SW 1271 (cell line): ENCODE measurements around the gene ECT2.
A peak's percentile ranks its signal among the peaks of the same experiment; 100 is the strongest.
"Not testable (repeated sequence)": the region's sequence is repeated elsewhere in the genome, so short reads cannot be mapped to it uniquely, and the experiment has no call there.

Experiments
- DNase-seq, 2 experiments: peaks; one replicate each; lab custom pipeline; 2025; lab: John Stamatoyannopoulos, UW

Gene ECT2

DNA sequence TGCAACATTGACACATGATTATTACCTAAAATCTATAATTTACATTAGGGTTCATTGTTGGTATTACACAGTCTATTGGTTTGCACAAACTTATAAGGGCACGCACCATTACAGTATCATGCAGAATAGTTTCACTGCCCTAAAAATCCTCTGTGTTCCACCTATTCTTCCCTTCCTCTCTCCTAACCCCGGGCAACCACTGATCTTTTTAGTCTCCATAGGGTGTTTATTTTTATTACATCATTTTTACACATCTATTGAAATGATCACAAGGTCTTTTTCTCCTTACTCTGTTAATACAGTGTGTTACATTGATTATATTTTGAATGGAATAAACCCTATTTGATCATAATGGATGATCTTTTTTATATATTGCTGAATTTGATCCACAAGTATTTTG is 15.5 kb upstream of the ECT2 start:
- no peak for DNase-seq

DNA sequence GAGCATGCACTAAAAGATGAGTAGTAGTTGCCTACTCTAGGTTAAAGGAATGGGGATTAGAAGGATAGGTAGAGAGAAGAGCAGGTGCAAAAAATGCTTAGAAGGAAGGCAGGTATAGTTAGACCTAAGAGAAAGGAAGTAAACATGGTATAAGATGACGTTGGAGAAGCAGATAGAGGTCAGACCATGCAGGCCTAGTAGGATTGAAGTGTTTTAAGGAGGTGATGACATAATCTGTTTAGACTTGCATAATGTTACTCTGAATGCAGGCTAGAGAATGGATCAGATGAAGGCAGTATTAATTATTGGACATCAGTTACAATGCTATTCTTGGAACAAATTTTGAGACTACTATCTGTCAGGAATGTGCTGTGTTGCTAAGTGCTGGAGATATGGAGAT is 11.1 kb upstream of the ECT2 start:
- no peak for DNase-seq

DNA sequence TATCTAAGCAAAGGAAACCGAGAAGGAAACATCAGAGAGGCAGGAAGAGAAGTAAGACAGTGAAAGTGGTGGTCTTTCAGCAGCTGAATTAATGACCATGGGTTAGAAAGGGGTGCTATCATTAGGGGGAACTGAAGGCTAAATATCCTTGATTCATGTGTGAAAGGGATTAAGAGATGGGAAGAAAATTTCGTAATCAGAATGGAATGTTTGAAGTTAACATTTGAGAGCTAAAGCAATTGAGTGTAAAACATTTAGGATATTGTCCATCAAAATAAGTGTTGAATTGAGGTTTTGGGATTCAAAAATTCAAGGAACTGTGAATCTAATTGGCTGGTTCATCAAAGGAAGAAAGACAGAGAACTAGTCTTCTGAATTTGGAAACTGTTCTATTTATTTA is 4.1 kb upstream of the ECT2 start:
- DNase-seq = no peak

DNA sequence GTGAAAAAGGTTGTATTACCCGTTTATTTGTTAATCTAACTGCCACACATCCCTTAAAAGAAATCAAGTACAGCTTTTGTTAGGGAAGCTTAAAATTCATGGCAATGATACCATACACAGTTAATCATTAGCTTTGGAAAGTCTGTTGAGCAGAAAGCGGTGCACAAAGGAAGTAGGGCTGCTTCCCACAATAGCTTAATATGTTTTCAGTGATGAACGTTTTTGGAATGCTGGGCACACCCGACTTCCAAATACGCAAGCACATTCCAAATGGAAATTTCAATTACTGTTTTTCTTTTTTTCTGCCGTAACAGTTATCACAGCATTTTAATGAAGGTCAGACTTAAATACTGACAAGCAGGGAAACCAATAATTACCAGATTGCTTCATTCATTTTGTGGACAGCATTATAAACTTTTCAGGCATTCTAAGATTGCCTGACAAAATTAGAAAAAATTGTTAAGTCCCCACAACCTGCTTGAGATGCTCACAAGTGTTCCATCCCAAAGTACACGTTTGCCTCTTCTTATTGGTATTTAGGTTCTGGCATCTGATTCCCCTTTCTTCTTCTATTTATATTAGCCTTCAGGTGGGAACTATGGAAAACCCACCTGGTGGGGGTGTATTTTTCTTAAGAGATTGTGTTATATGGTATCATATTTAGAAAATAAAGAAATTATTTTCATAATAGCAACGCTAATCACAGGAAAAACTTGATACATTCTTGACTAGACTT is 1.1 kb upstream of the ECT2 start:
- peak; percentile 76 to 96 for DNase-seq

DNA sequence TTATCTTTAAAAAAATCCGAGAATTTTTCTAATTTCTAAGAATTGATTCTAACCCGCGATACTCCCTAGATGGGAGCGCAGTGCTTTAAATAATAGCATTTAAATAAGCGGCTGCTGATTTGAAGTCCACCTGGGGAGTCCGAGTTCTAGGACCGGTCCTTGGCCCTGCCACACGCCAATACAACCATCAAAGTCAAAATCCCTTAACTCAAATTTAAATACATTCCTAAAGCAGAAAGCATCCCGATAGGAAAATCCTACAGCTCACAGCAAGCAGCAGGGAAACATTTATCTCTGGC is 508 bp upstream of the ECT2 start:
- no peak for DNase-seq

DNA sequence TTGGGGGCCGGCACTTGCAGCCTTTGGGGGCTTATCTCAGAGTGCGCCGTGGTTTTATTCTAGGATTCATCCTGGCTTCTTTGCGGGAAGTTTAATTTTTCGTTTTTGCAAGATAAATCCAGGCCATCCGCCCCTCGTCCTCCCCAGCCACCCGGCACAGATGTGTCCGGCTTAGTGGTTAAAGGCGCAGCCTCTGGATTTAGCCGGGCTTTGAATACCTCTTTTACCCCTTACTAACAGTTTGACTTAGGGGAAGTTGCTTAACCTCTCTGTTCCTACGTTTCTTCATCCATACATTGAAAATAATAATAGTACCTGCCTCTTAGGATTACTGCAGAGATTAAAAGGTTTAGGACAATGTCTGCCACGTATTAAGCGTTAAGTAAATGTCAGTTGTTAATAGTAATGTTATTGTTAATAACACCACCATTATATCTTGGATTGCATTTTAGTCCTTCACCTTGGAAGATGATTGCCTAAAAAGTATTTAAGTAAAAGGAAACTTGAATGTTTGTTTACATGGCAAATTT is 714 bp downstream of the ECT2 start:
- DNase-seq = peak in 1 of 2 experiments; percentile 38

DNA sequence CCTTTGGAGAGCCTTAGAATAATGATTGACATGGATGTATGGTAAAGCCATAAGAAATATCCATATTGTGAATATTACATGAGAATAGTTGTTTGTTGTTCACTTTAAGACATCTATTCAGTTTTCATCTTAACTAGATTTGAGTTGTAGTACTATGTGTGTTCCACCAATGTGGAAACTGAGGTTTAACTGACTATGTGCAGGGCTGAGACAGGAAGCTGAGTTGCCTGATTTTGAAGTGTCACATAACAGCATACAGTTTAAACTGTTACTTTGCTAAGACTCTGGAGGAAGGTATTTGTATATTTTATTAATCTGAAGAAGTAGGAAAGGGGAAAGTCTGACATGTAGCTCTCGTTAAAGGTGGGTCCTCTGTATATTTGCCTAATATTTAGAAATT is 2.1 kb downstream of the ECT2 start:
- no peak for DNase-seq

DNA sequence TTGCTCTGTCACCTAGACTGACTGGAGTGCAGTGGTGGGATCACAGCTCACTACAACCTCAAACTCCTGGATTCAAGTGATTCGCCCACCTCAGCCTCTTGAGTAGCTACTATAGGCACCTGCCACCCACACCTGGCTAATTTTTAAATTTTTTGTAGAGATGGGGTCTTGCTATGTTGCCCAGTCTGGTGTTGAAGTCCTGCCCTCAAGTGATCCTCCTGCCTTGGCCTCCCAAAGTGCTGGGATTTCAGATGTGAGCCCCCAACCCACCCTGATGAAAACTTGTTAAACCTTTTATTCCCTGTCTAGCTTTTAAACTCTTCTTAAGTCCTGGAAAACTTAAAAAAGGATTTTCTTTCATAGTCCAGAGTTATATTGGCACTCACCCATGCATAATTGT is 2.6 kb downstream of the ECT2 start:
- DNase-seq = no peak

DNA sequence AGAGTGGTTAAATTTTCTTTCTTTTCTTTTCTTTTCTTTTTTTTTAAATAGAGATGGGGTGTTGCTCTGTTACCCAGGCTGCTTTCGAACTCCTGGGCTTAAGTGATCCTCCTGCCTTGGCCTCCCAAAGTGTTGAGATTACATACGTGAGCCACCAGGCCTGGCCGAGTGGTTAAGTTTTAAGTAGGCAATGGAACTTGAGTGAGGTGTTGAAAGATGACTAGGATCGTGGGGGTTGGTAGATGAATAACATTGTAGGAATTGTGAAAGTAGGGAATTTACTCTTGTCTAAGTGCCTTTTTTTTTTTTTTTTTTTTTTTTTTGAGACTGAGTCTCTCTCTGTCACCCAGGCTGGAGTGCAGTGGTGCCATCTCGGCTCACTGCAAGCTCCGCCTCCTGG is 9.9 kb downstream of the ECT2 start:
- DNase-seq = not testable (repeated sequence)

DNA sequence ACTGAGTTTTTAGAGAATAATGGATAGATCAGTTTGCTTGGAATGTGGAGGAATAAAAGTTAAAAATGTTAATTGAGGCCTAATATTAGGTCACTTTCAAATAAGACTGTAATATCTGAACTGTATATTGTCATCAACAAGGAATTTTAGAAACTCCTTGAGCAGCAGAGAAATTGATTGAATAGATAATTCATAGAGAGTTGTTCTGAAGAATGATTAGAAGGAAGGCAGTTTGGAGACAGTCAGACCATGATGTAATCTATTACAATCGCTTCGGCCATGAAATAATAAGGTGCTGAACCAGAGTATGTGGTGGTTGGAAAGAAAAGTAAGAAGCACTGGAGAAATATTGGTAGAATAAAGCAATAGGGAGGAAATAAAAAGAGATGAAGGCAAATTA is 15.7 kb downstream of the ECT2 start:
- DNase-seq = no peak

DNA sequence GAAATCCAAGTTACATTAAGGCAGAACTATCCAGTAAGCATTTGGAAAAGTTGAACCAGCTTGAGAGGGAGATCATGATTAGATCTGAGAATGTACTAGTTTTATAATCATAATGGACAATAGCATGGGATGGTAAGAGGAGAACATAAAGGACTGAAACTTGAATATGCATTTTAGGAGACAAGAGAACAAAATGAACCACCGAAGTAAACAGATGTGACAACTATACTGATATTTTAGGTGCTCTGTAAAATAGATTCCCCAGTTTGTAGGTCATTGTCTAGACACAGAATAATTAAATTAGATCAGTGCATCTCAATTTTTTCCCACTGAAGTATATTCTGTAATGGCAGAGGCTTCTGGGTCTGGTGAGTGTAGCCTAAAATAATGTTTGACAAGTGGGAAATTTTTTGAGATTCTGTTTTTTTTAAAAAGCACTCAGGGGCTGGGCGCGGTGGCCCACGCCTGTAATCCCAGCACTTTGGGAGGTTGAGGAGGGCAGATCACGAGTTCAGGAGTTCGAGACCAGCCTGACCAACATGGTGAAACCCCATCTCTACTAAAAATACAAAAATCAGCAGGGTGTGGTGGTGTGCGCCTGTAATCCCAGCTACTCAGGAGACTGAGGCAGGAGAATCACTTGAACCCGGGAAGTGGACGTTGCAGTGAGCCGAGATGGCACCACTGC is 16.3 kb downstream of the ECT2 start:
- no peak for DNase-seq

DNA sequence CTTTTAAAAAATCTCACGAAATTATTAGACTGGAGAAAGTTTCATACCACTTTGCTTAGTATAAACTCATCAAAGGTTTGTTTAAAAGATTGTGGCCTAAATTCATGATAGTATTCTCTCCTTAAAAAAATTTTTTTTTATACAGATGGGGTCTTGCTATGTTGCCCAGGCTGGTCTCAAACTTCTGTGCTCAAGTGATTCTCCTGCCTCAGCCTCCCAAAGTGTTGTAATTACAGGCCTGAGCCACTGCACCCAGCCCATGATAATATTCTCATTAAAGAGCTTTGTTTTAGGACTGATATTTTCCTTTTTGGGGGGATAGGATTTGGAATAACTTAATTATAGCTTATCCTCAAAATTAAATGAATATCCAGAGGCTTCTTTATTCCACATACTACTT is 19.9 kb downstream of the ECT2 start:
- no peak for DNase-seq

DNA sequence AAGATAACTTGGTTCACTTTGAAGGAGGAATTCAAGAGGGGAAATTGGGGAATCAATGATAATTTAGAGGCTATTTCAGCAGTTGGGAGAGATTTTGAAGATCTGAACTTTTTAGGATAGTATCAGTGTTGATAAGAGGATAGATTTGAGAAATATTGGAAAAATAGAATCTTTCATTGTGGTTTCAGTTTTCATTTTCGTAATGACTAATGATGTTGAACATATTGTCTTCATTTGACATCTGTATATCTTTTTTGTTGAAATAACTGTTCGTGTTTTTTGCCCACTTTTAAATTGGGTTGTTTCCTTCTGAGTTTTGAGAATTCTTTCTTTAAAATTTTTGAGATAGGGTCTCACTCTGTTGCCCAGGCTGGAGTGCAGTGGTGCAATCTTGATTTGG is 21.1 kb downstream of the ECT2 start:
- DNase-seq = no peak

DNA sequence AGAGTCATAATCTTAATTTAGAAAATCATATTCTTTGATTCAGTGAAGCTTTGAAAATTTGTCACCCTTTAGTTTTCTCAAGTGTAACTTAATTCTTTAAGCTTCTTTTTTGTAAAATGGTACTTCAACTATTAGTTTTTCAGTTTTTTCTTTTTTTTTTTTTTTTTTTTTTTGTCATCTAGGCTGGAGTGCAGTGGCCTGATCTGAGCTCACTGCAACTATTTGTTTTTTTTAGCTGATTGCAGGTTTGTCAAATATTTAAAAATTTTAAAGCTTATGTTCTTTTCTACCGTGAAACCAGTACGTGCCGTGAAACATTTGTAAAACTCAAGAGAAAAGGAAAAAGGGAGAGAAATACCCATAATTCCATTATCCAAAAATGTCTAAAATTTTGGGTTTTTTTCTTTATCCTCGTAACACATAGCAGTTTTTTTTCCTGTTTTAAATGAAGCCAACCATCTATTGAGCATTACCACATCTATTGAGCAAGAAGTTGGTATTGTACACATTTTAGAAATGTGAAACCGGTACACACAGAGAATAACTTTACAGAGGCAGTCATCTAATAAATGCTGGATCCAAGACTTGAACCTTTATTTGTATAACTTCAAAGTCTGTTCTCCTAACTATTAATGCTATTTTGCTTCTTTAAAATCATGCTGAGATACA is 25.7 kb downstream of the ECT2 start:
- no peak for DNase-seq

DNA sequence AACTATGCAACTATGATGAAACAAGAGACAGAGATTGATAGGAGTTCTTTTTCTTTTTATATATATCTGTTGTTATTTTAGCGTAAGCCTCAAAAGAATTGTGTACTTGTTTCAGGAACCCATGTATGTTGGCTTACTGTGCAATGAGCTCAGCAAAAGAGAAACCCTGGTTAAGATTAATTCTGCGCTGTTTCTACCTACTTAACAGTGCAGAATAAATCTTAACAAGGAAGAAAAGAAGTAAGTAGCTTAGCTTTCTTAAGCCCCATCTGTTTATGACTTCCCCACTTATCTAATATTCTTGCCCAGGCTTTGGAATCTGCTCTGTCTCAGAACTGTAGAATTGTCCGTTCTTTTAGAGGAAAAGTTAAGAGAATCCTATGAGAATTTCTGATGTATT is 27.4 kb downstream of the ECT2 start:
- no peak for DNase-seq

DNA sequence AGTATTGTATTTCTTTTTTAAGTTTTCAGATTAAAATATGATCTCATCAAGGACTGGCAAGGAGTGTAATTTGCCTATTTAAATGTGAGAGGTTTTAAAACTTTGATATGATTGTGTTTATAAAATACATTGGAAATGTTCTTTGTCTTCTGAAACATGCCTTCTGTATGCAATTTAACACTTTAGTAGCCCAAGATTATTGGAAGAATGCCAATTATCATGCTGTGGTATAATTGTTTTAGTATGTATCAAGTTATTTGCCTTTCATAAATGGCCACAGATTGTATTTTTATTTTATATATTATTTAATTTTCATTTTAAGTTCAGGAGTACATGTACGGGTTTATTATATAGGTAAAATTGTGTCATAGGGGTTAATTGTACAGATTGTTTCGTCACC is 31.7 kb downstream of the ECT2 start:
- DNase-seq = no peak

DNA sequence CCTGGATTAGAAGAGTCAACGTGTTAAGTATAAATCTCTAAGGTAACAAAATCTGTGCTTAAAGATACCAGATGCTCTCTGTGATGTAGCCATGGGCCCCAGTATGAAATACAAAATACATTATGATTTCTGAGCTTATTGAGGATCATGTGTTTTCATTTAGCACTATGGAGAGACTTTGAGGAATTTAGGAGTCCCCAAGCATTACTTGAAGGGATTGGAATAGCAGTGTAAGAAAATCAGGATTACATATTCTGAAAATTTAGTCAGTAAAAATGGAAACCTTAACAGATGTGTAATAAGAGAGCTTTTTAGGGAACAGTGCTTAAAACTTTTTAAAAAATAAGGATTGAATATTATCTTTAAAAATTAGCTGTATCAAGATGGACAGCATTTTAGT is 35.5 kb downstream of the ECT2 start:
- no peak for DNase-seq

DNA sequence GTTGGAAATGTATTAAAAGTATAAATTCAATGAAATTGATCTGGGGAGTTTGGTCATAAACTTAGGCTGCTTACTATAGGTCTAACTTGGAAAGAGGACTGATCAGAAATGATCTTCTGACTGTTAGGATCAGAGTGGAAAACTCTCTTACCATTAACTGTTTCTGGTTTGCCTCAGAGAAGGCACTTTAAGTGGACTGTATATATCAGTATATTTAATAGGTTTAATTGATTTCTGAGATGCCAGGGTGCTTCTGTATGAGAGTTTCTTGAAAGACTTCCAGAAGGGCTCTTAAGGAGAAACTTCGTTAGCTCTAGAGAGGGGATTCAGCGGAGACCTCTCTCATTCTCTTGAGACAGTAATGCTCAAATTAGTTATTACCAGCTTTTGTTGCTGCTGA is 36.5 kb downstream of the ECT2 start:
- no peak for DNase-seq

DNA sequence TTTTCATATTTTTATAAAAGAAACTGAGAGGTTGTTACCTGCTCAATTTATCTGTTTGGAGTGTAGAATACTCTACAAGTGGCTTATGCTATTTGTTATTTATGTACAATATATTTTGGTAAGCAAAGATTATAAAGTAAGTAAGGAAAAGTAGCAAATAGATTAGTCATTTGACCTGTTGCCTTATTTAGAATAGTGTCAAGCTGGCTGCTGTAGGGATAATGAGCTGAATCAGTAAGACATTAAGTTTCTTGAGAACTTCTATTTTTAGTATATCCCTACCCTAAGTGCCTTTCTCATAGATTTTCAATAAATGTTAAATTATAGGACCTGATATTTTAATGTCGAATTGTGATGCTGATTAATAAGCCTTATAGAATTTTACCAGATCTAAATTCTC is 37.2 kb downstream of the ECT2 start:
- DNase-seq = no peak

DNA sequence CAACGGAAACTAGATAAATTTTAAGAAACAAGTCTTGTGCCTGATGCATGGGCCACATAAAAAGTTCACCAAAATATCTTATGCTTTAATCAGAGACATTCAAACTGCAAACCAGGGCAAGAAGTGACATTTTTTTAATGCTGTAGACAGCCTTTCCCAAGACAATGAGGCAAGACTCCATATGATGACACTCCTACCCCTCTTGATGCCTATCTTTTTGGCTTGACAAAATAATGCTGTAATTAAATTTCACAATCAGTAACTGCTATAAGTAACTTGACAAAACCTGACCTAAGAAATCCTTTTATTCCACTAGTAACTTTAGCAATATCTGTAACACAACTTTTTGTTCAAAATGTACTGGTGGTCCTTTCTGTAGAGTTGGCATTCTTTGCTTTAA is 48.7 kb downstream of the ECT2 start:
- DNase-seq = no peak

DNA sequence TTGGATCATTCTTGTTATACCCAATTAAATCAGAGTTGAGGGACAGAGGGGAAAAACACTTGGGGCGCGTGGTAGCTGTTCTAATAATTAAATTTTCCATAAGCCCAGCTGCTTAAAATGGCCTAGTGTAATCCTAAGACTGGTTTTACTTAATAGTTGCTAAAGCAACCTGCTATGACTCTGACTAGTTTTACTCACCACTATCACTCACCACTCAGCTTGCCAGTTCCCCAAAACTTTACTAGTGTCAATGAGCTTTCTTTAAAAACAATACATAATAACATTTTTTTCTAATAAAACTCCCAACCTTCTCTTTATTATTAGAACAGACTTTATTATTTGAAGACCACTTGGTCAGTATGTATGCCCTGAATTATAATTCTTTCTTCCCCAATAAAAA is 49.6 kb downstream of the ECT2 start:
- no peak for DNase-seq

DNA sequence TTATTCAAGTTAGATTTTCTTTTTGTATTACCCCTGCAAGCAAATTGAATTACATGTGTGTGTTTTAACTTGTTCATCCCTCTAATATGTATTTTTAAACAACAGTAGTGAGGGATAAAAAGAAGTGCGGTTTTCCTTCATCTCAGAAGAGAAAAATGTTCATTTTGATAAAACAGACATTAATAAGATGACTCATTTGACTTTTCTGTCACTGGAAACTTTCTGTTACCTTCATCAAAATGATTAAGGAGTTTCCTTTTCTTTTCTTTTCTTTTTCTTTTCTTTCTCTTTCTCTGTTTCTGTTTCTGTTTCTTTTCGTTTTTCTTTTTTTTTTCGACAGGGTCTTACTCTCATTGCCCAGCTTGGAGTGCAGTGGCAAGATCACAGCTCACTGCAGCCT is 53.0 kb downstream of the ECT2 start:
- DNase-seq = no peak

DNA sequence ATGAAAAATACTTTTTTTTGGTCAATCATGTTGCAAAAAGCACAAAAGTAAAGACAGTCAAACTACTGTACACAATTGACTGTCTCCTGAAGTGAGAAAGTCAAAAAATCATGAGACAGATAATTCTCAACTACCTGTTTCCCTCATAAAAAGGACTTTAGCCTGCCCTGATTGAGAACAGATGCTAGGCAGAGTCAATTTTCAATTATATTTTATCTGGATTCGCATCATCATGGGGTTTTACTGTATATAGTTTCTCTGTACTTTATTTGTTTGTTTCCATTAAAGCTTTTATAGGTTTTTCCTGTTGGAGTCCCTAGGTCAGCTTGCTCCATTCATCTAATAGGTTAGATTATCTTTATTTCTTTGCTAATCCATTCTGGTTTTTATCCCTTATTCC is 53.8 kb downstream of the ECT2 start:
- DNase-seq = no peak
